HCT116 (cell line): ENCODE measurements around the gene RIOX2.
"Not testable (repeated sequence)": the region's sequence is repeated elsewhere in the genome, so short reads cannot be mapped to it uniquely, and the experiment has no call there.

Source experiments
- ATF3 ChIP-seq: IDR thresholded peaks from 2 replicates; pipeline ENCODE4 v1.6.1; 2012
- CEBPB ChIP-seq: IDR thresholded peaks from 2 replicates; pipeline ENCODE4 v1.6.1; 2012; ENCODE audit warnings: low read depth
- CTCF ChIP-seq, 3 experiments: fragments of 200-600 bp in 1 of 3; sonication (generic) in 1 of 3; IDR thresholded peaks in 2 of 3; conservative IDR thresholded peaks in 1 of 3; 2 replicates each; pipeline ENCODE4 v1.5.1; 2012 to 2017; ENCODE audit warnings: low read depth in 2 of 3, low read length in 2 of 3, antibody characterized with exemption in 1 of 3, borderline replicate concordance in 1 of 3, control low read depth in 1 of 3, mild to moderate bottlenecking in 1 of 3, mixed read lengths in 1 of 3, mixed run types in 1 of 3, moderate library complexity in 1 of 3; ENCODE audit not compliant: insufficient read depth in 1 of 3
- EZH2 ChIP-seq: fragments of 200-600 bp; sonication (generic); IDR thresholded peaks from 2 replicates; pipeline ENCODE4 v1.6.1; 2017; ENCODE audit warnings: antibody characterized with exemption, mixed run types
- MAX ChIP-seq: IDR thresholded peaks from 2 replicates; pipeline ENCODE4 v1.6.1; 2012
- POLR2A ChIP-seq: IDR thresholded peaks from 2 replicates; pipeline ENCODE4 v1.7.0; 2011; ENCODE audit warnings: borderline replicate concordance; ENCODE audit not compliant: insufficient read depth, insufficient read length; ENCODE audit errors: extremely low read depth
- POLR2AphosphoS5 ChIP-seq: IDR thresholded peaks from 2 replicates; pipeline ENCODE4 v1.6.1; 2011; ENCODE audit warnings: mild to moderate bottlenecking, low read depth, low read length, moderate library complexity
- RAD21 ChIP-seq: IDR thresholded peaks from 2 replicates; pipeline ENCODE4 v1.6.1; 2012; ENCODE audit warnings: low read depth, mild to moderate bottlenecking
- REST ChIP-seq: IDR thresholded peaks from 2 replicates; pipeline ENCODE4 v1.6.1; 2012; ENCODE audit warnings: low read depth
- SIN3A ChIP-seq: IDR thresholded peaks from 2 replicates; pipeline ENCODE4 v1.6.1; 2012; ENCODE audit warnings: low read depth
- TCF7L2 ChIP-seq: IDR thresholded peaks from 2 replicates; pipeline ENCODE4 v1.7.0; 2011; ENCODE audit warnings: borderline replicate concordance, inconsistent platforms; ENCODE audit not compliant: insufficient read depth, insufficient read length; ENCODE audit errors: extremely low read depth

- not testable (repeated sequence) for TF ChIP-seq POLR2A; CTCF (IDR thresholded peaks at IDR 0.05 in 2 of 3, conservative IDR thresholded peaks at IDR 0.05 in 1 of 3; ENCODE audit: borderline replicate concordance in 1 of 3, insufficient read depth in 1 of 3, low read depth in 2 of 3, low read length in 2 of 3); POLR2AphosphoS5; CEBPB; RAD21; EZH2; ATF3; TCF7L2; MAX; SIN3A; REST
These were observed 62.4 kb downstream of the RIOX2 start for GRCh38 chr3:97909830-97910229.
